ENCODE data around the gene BTBD9. TPM values are rescaled to one million over a fixed set of nuclear protein-coding genes. Genes with fewer than 3 reads are reported as not detected.

Gene BTBD9
- total RNA-seq, 4 donors from 2014 or later: 15.4 to 50.0 (median 21.9) TPM

DNA sequence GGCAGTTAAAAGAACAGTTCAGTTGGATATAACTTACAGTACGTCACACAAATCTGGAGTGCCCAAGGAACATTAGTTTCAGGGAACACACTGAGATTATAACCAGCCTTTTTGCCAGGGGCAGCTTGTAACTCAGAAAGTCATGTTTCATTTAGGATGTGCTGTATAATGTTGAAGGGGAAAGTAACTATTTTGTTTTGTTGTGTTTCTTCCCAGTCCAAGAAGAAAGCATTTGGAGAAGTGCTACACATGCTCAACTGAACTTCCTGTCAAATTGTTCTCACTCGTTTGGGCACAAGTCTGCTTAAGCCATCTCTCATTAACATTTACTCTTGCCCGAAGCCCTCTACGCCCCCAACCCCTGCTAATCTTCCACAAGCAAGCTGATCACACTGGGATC is 157.9 kb downstream of the BTBD9 start:
- TF ChIP-seq POLR2A (IDR thresholded peaks at IDR 0.05) (no peak), POLR2AphosphoS5 (IDR thresholded peaks at IDR 0.05) (no peak), EP300 (IDR thresholded peaks at IDR 0.05) (no peak)
- Histone ChIP-seq H3K4me3 (no peak overlapping the region), H3K9me3 (no peaks in the 10 kb centered on the region), H3K27ac (no peak overlapping the region), H3K36me3 (no peaks in the 10 kb centered on the region), H3K27me3 (no peaks in the 10 kb centered on the region), H3K4me1 (no peaks in the 10 kb centered on the region)
- no peak for DNase-seq (ENCODE audit: low spot score in 2 of 2)
- 85% methylated on average over 4 of the region's 4 CpGs for WGBS

GRCh38 chr6:38481211-38481836 is 158.4 kb downstream of the BTBD9 start:
- Histone ChIP-seq H3K36me3 (no peaks in the 10 kb centered on the region), H3K27ac (no peak overlapping the region), H3K4me3 (no peak overlapping the region), H3K4me1 (no peaks in the 10 kb centered on the region), H3K9me3 (no peaks in the 10 kb centered on the region), H3K27me3 (no peaks in the 10 kb centered on the region)
- no peak for DNase-seq (ENCODE audit: low spot score in 2 of 2)
- TF ChIP-seq POLR2A (IDR thresholded peaks at IDR 0.05) (no peak), POLR2AphosphoS5 (IDR thresholded peaks at IDR 0.05) (no peak), EP300 (IDR thresholded peaks at IDR 0.05) (no peak), CTCF (IDR thresholded peaks at IDR 0.05) (no peak)
- 91% methylated on average over 5 of the region's 5 CpGs for WGBS

- no peaks in the 10 kb centered on the region for H3K4me1 ChIP-seq
- no peak overlapping the region for H3K4me3 ChIP-seq
- H3K27ac ChIP-seq: no peak overlapping the region
- H3K27me3 ChIP-seq: no peaks in the 10 kb centered on the region
- DNase-seq (ENCODE audit: low spot score in 2 of 2): no peak
- no peaks in the 10 kb centered on the region for H3K9me3 ChIP-seq
- WGBS: 86% methylated on average over 4 of the region's 4 CpGs
- H3K36me3 ChIP-seq: no peaks in the 10 kb centered on the region
- TF ChIP-seq POLR2A (IDR thresholded peaks at IDR 0.05): no peak
- TF ChIP-seq POLR2AphosphoS5 (IDR thresholded peaks at IDR 0.05): no peak
- TF ChIP-seq EP300 (IDR thresholded peaks at IDR 0.05): no peak
- TF ChIP-seq CTCF (IDR thresholded peaks at IDR 0.05): no peak
Observed at GRCh38 chr6:38480036-38480435, 159.7 kb downstream of the BTBD9 start.

DNA sequence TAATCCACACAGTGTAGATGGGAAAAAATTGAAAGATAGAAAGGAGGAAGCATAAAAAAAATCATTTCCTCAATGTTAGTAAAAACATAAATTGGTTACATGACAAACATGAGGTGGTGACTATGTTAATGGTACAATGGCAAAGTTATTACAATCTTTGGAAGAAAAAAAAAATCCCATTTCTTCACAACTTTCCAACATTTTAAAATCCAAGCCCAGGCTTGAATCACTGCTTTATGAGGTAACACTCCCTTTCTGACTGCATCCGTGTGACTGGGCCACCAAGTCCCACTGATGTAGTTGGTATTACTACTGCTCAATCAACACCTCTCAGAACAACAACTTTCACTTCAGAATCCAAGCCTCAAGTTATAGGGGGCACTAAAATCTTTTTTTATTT is 160.4 kb downstream of the BTBD9 start:
- DNase-seq (ENCODE audit: low spot score in 2 of 2): no peak
- Histone ChIP-seq H3K27me3 (no peaks in the 10 kb centered on the region), H3K36me3 (no peaks in the 10 kb centered on the region), H3K4me3 (no peak overlapping the region), H3K4me1 (no peaks in the 10 kb centered on the region), H3K27ac (no peak overlapping the region), H3K9me3 (no peaks in the 10 kb centered on the region)
- TF ChIP-seq CTCF (IDR thresholded peaks at IDR 0.05): no peak
- no peak for TF ChIP-seq EP300 (IDR thresholded peaks at IDR 0.05)
- no peak for TF ChIP-seq POLR2A (IDR thresholded peaks at IDR 0.05)
- no peak for TF ChIP-seq POLR2AphosphoS5 (IDR thresholded peaks at IDR 0.05)
- 96% methylated on average over 1 of the region's 1 CpG for WGBS

DNA sequence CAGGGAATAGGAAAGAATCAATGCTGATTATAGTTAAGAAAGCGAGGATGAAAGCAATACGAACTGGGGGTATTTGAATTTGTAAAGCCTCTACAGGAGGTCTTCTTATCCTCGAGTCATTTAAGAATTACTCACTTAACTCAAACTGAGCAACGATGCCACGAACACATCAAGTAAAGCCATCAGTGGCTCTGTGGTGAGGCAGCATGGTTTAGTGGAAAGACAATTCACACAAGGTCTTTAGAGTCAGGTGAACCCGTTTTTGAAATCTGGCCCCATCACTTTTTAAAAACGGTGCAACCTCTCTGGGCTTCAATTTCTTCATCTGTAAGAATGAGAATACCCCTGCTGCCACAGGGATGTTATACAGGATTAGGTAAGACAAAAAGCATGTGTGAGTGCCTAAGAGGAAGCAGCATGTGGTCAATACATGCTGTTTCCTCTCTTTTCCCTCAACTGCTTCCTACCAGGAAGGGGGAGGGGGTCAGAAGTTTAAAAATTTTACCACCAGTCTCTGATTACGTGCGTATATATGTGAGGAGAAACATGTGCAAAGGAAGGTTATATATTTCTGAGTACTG is 162.0 kb downstream of the BTBD9 start:
- Histone ChIP-seq H3K4me1 (no peaks in the 10 kb centered on the region), H3K9me3 (no peaks in the 10 kb centered on the region), H3K4me3 (no peak overlapping the region), H3K36me3 (no peaks in the 10 kb centered on the region), H3K27me3 (no peaks in the 10 kb centered on the region), H3K27ac (no peak overlapping the region)
- TF ChIP-seq CTCF (IDR thresholded peaks at IDR 0.05): no peak
- no peak for TF ChIP-seq POLR2AphosphoS5 (IDR thresholded peaks at IDR 0.05)
- no peak for TF ChIP-seq POLR2A (IDR thresholded peaks at IDR 0.05)
- no peak for TF ChIP-seq EP300 (IDR thresholded peaks at IDR 0.05)
- WGBS: 79% methylated on average over 9 of the region's 9 CpGs
- DNase-seq (ENCODE audit: low spot score in 2 of 2): no peak
